Measurements from ENCODE around the gene ARHGAP15.

Gene ARHGAP15

DNA sequence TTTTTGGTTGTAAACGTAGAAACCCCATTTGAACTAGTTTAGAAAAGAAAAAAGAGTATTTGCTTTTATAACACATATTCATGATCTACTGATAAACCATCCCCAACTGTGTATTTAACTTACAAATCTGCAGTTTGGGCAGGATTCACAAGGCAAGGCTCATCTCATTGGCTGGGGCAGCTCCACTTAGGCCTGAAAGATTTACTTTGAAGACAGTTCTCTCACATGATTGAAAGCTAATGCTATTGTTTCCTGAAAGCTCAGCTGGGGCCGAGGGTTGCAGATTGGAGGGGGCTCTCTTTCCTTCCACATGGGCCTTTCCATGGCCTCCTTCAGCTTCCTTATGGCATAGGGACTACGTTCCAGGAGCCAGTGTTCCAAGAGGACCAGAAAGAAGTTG, 47.4 kb downstream of the ARHGAP15 start:
- DNase-seq: no peak

DNA sequence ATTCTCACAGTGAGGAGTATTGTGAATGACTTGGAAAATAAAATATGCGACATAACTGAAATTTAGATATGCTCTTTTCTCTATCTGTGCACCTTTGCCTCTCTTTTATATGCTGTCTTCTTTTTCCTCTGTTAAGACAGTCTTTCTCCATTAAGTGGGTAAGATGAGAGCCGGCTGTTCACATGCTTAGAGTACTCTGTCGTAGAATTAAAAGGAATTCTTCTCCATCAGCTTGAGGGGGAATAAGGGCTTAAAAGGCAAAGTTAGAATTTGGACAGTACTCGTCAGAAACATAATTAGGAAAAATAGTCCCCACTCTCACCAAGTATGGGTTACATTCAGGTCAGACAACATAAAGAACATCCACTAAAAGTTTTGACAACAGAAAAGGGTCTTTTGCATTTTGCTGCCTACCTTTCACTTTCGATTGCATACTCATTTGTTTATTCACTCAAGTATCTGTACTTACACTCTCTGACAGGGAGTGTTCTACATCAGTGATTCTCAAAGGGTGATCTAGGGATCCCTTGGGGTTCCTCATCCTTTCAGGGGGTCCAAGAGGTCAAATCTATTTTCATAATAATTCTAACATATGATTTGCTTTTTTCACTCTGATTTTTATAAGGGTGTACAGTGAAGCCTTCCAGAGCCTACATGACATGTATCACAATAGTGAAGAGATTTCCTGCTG, 48.0 kb downstream of the ARHGAP15 start:
- no peak for DNase-seq

DNA sequence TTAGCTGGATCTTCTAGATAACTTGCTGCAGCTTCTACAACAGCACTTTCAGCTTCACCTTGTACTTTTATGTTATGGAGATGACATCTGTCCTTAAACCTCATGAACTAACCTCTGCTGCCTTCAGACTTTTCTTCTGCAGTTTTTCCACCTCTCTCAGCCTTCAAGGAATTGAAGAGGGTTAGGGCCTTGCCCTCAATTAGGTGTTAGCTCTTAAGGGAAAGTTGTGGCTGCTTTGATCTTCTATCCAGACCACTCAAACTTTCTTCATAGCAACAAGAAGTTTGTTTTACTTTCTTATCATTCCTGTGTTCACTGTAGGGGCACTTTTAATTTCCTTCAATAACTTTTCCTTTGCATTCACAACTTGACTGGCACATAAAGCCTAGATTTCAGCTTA, 52.3 kb downstream of the ARHGAP15 start:
- DNase-seq: no peak

DNA sequence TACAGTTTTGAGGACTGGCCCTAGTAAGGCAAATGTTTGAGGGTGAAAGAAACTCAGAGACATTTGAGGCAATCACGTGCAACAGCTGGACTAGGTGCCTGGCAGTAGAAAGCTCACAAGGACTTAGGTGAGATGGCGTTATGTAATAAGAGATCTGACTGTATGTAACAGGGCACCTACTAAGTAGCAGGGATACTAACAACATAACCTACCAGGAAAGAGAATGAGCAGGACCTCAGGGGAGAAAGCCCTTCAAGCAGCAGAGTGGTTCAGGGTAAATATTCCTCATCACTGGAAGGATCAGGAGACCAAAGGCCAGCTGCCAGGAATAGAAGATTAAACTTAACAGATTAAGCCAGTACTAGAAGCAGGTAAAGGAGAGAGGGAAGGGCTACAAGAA, 53.4 kb downstream of the ARHGAP15 start:
- no peak for DNase-seq

DNA sequence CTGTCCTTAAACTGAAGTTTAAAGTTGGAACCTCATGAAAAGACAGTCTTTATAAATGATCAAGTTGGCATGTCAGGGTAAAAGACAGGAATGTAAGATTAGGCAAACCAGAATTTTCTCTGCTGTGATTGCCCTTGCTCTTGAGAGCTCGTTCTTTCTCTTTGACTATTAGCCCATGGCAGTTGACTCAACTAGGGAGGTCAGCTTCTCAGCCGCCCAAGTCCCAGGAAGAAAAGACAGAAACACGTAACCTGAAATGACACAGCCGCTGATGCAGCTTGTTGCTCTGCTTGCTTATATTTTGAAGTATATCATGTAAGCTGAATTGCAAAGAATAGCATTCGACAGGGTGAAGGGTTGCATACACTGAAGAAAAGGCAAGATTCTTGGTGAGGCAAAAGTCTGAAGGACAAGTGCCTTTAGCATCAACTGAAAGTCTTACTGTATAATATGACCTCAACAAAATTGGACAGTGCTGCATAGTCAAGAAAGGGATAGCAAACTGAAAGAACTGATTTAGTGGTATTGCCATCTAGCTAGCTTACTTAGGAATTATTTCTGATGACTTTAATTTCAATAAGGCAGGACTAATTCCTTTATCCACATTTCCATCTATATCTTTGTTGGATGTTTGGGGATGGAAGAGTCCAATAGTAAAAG, 54.7 kb downstream of the ARHGAP15 start:
- DNase-seq: no peak

DNA sequence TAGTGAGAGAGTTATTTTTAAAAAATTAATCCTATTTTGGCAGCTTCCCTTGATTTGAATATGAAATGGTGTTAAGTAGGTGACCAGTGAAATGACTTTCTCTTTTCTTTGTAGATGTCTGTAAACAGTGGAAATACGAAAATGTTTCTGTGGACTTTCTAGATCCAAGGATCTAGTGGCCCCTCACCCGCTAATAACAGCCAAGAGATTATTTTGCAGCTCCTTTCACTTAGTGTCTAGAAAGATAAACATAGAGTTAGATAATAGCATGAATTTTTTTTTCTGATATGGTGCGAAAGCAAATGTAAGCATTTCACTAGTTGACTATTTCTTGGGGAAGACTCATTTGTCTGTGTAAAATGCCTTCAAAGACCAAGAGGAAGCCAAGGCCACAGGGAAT, 57.7 kb downstream of the ARHGAP15 start:
- DNase-seq: no peak

DNA sequence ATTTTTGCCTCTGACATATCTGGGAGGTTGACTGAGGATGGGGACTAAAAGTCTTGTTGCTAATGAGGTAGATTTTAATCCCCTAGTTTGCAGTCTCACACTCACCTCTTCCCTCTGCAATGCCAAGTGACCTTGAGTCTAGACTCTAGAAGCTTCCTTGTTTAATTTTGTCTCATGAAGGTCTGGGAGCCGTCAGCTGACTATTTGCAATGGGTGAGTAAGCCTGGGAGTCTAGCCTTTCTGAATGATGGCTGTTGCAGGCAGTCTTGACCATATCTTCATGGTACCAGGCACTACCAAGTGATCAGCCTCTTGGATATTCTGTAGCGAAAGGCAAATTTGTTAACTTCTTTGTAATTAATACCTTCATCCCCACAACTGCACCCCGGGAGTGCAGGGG, 61.2 kb downstream of the ARHGAP15 start:
- DNase-seq: no peak

DNA sequence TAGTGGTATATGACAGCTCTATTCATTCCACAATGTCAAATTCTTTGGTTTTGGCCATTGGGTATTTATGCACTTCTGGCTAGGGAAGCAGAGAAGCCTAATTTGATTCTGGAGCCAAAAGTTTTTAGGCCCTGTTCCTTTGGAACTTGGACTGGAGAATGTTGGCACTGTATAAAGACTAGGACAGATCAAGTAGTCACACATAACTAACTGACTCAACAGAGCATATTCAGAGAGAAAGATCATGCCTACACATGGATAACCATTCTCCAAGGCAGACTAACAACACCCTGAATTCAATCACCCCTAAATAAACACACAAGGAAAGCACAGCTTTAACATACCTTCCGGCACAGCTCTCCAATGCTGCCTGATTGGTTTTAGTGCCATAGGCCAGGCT, 62.9 kb downstream of the ARHGAP15 start:
- DNase-seq: no peak

DNA sequence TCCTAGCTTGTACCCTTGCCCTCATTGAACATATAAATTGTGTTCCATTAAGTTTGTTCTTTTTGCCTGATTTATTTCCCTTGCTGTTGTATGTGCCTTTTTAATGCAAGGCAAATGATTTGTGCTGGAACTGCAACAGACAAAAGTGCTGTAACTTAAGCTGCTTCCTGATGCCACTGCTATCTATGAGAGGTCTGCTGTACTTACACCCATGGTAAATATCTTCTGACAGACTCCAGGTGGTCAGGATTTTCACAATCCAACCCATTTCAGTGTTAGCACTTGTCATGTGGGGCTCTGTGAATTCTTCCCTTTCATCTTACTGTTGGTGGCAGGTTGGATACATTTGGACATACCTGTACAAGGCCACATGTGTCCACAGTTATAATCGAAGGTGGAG, 63.5 kb downstream of the ARHGAP15 start:
- no peak for DNase-seq

DNA sequence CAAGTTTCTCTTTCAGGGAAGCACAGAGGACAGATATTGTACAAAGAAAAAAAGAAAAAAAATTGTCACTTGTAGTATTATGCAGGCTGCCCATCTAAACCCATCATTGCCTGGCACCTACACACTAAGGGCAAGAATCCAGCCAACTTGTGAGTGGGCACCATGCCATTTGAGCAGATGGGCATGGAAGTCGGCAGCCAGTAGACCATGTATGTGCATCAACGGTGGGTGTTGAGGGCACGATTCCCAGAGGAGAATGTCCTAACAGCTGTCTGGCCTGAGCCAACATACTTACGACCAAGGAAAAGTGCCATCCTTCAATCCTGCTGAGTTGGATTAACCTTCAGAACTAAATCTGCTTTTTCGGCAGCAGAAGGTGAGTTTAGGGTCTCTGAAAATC, 63.9 kb downstream of the ARHGAP15 start:
- no peak for DNase-seq

DNA sequence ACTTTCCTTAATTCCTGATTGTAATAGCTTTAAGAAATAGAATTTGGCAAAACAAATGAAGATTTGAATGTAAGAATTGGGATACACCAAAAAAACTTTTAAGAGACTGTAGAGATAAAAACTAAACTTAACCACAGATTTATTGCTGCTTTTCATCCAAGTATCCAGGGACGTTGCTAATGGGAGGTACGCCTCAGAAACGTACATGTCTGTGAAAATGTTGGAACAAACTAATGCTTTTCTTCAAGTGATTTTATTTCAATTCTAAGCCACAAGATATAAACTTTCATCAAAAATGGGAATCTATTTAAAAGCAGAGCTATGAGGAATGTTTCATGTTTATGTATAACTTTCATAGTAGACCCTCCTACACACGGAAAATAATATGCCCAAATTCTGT, 66.3 kb downstream of the ARHGAP15 start:
- DNase-seq: no peak

DNA sequence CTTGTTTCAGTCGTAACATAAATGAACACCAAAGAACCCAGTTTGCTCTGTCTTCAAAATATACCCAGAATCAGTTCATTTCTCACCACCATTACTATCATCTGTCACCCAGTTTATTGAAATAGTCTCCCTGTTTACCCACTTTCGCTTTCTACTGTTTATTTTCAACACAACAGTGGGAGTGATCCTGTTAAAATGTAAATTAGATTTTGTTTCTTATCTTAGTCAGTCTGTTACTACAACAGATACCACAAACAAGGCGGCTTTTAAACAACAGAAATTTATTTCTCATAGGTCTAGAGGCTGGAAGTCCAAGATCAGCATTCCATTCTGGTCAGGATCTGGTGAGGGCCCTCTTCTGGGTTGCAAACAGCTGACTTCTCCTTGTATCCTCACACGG, 74.8 kb downstream of the ARHGAP15 start:
- DNase-seq: no peak

DNA sequence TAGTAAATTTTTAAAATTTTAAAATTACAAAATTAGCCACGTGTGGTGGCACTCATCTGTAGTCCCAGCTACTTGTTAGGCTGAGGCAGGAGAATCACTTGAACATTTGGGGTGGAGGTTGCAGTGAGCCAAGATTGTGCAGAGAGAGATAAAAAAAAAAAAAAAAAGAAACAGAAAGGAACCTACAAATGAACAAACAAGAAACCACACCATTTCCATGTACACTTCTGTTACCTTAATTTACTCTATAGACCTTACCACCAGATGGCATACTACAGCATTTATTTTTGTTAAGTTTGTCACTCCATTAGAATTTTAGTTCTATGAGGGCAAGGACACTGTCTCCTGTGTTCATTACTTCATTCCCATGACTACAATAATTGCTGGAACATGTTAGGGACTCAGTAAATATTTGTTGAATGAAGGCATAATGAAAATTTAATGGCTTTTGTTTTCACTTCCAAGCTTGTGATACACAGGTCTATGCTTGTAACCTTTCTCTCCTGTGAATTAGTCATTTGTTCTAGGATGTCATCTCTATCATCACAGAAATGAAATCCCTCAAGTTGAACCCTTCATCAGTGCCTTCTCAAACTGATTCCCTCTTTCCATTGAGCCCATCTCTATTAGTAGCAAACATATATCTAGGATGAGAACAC, 76.0 kb downstream of the ARHGAP15 start:
- no peak for DNase-seq

DNA sequence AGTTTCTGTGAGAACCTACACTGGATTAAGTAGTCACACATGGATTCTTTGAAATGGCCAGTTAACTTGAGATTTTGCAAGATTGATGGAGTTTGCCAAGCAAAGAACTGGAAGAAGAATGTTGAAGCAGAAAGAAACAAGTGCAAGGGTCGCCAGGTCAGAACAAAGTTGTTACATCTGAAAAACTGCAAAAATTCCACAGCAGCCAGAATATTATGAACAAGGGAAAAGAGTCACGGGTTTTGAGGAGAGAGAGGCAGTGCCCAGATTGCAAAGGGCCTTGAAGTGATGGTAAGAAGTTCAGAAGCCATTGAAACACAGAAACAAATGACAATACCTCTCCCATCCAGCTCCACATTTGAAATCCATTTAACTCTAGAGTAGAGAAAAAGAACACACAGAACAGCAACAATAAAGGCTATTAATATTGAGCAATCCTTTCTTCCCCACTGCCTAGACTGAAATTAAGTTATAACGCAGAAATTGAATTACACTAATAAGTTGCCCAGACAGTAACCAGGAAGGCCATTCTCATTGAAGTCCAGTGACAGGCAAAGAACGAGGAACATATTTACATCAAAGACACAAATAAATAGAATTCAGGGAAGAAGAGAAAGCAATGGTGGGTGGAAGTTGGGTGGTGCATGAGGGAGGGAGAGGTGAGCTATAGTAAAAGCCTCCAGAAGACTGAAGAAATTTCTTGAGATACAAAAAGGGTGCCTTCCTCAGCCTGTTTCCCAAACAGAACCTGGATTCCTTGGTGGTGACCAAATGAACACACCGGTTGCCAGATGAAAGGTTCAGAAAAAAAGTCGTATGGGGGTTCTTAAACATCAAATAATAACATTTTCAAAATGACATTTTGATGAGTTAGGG, 80.6 kb downstream of the ARHGAP15 start:
- no peak for DNase-seq

DNA sequence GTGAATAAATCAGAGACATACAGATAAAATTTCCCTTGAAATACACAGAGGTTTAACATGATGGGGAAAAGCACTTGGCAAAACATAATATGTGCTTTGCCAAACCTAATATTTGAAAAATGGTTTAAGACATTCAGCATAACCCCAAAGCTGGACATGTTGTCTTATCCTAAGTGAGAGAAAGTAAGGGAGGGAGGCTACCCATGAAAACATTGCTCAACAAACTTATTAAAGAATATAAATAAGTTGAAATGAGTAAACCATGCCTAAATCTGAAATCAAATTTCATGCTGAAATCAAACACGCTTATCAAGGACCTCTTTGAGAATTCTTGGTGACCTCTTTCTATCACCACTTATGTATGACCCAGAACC, 81.2 kb downstream of the ARHGAP15 start:
- DNase-seq: no peak

DNA sequence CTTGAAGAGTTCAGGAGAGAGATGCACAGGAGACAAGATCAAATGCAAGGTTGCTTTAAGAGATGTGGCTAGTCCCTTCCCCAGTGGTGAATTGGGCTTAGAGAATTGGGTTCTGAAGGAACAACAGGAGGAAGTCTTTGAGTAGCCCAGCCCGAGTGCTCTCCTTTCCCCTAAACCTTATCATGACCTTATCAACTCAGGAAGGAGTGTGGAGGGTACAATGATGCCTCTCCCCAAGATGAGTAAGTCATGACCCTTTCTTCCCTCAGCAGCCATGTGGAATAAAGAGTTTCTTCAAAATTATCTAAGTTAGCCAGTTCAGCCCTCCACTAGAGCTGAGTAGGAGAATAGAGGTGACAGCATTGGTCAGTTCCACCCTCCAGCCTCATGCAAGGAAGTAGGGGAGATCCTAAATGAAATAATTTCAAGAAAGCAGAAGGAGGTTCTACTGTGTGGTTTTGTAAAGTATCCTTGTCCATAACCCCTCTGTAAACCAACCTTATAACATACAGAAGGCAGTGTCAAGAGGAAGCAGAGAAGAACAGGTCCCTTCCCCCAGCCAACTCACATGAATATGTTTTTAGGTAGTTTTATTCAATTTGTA, 88.4 kb downstream of the ARHGAP15 start:
- no peak for DNase-seq

DNA sequence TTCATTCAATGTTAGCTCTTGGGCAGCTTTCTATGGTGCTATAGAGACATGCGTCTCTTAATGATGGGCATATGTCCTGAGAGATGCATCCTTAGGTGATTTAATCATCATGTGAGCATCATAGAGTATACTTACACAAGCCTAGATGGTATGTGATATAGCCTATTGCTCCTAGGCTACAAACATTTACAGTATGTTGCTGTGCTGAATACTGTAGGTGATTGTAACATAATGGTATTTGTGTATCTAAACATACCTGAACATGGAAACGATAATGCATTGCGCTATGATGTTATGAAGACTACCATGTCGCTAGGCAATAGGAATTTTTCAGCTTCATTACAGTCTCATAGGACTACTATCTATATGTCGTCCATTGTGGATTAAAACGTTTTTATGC, 89.4 kb downstream of the ARHGAP15 start:
- no peak for DNase-seq

DNA sequence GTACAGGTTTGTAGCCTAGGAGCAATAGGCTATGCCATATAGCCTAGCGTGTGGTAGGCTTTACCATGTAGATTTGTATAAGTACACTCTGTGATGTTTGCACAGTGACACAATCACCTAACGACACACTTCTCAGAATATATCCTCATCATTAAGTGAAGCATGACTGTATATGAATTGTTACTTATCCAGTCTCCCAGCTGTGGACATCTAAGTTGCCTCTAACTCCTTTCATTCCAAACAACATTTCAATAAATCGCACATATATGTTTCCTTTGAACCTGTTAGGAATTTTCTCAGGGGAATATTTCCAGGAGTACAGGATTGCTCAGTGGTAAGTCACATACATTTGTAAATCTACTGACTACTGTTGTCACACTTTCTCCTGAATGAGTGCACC, 90.0 kb downstream of the ARHGAP15 start:
- no peak for DNase-seq

DNA sequence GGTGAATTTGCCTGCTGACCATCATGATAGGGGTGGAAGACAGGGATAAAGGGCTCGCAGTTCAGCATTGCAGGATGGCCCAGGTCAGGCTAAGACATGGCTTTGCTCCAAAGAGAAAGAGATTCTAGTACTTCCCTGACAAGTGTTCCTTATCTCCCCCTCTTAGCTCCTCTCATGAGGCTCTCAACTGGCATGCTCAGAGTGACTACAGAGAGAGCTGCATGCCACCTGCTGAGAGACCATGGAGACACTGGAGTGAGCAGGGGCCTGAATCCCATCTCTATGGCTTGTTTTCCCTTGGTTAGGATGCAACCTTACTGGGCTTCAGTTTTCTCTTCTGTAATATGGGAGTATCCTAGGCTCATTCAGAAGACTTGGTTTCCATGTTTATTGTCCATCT, 94.3 kb downstream of the ARHGAP15 start:
- no peak for DNase-seq

DNA sequence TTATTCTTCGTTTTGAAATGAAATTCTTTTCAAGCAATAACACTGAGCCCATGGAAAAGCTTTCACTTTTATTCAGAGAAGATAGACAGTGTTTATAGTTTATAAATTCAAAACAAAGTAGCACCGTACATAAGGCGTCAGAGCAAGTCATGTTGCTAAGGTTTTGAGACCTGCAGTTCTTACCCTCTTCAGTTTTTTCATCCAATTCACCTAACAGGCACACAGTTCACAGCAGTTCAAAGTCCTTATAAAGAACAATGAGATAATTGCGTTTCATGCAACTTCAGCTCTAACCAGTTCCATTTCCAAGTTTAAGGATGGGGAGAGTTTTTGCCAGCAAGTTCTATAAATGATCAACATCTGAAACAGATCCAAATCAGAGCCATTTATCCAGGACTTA, 96.7 kb downstream of the ARHGAP15 start:
- DNase-seq: no peak

DNA sequence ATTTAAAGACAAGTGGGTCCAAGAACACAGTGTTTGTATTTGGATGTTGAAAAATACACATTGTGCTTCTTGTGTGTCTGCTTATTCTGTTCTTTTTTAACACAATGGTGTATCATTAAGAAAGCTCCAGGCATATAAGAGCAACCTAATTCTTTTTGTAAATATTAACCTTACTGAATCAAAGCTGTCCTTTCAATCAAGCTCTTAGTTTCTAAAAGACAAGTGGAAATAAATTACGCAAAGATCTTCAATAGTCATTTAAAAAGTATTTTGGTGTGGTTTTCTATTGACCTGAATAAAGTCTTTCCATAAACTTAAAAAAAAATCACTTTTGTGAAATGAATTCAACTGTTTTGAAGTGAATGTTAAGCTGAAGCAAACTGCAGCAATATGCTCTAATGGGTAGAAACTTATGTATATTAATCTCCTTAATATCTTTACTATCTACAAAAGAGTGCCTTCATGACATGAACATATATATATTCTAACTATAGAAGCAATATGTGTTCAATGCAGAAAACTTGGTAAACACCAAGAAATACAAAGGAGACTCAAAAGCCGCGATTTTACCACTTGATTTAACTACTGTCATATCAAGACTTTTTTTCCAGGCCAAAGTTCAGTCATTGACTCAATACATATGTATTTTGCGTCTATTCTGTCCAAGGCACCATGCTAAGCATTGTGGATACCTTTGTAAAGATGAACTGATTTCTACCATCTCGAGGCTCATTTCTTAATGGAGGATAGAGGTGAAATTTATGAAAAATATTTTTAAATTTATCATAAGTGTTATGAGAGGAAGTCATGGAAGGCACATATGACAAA, 97.7 kb downstream of the ARHGAP15 start:
- no peak for DNase-seq

DNA sequence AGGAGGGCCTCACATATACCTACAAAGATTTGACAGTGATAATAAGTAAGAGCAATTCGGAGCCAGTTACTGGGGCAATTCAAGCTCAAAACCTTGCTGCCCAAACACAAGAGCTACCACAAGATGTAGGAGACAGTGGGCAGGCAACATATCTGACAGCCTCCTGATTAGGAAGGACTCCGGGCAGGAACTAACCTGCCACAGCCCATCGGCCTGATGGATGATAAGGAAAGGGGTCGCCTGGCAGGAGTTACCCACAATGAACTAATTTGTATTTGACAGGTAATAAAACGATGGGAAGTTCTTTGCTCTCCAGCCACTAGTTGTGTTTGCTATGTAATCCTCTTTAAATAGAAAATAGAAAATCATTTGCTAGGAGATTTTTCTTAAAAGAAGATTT, 100.2 kb downstream of the ARHGAP15 start:
- DNase-seq: no peak
